Testis (tissue), 2 donors: ENCODE data around the gene GRXCR2.

Experiments
- CTCF ChIP-seq, 3 experiments: fragments of 450-650 bp in 2 of 3; fragments of 200-600 bp in 1 of 3; sonication (generic) in 1 of 3; IDR thresholded peaks; one replicate each; pipeline ENCODE4 v1.5.1; 2016 to 2019; ENCODE audit warnings: antibody characterized with exemption in 3 of 3, mild to moderate bottlenecking in 2 of 3, moderate library complexity in 1 of 3
- POLR2A ChIP-seq: fragments of 450-650 bp; IDR thresholded peaks from one replicate; pipeline ENCODE4 v1.6.1; 2017; ENCODE audit warnings: antibody characterized with exemption, mild to moderate bottlenecking, moderate library complexity

- no peak for TF ChIP-seq CTCF (IDR thresholded peaks at IDR 0.05)
- TF ChIP-seq POLR2A: no peak
These were observed 47.9 kb upstream of the GRXCR2 start for GRCh38 chr5:145920542-145921210.
